Pulmonary artery endothelial cell (primary cell): ENCODE data around the gene TRAF4. TPM values are rescaled to one million over a fixed set of nuclear protein-coding genes. Genes with fewer than 3 reads are reported as not detected.
"Not testable (repeated sequence)": the region's sequence is repeated elsewhere in the genome, so short reads cannot be mapped to it uniquely, and the experiment has no call there.

Experiments
- DNase-seq: peaks from one replicate; pipeline ENCODE4 v3.0.0-alpha.2; 2011; ENCODE audit warnings: low read depth, low spot score
- total RNA-seq: library from RNA; depleted of rRNA; stranded (reverse); fragments of >200 nt; gene quantifications from 2 replicates; pipeline ENCODE4 v1.2.3, GENCODE V29; 2014

TRAF4 gene
- total RNA-seq, 1 donor from 2014 or later, result 32.8 TPM

DNA sequence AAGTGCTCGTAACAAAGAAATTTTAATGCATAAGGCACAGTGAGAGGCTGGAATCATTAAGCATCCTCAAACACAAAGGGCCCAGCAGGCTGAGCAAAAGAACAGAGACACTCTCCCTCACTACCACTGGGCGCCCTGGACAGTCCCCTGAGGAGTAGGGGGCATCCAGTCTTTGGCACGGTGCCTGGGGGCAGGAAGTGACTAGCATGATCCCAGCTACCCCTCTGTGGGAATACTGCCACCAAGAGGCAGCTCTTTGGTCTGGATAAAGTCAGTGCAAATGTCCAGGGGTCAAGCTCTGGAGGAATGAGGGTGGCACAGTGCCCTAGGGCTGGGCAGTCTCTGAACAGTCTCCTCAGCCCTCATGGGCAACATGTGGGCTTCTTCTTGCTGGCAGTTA, 29.5 kb upstream of the TRAF4 start:
- DNase-seq, result no peak

DNA sequence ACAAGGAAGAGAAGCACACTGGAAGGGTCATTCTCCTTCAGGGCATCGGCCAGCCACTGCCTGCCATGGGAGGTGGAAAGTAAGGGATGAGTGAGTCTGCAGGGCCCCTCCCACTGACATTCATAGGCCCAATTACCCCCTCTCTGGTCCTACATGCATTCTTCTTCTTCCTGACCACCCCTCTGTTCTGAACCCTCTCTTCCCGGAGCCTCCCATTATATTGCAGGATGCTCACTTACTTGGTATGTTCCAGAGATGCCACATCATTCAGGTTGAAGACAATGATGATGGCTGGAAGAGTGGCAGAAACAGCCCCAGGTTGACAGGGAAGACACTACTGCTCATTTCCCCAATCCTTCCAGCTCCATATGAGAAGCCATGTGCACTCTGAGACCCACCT, 28.6 kb upstream of the TRAF4 start:
- no peak for DNase-seq

DNA sequence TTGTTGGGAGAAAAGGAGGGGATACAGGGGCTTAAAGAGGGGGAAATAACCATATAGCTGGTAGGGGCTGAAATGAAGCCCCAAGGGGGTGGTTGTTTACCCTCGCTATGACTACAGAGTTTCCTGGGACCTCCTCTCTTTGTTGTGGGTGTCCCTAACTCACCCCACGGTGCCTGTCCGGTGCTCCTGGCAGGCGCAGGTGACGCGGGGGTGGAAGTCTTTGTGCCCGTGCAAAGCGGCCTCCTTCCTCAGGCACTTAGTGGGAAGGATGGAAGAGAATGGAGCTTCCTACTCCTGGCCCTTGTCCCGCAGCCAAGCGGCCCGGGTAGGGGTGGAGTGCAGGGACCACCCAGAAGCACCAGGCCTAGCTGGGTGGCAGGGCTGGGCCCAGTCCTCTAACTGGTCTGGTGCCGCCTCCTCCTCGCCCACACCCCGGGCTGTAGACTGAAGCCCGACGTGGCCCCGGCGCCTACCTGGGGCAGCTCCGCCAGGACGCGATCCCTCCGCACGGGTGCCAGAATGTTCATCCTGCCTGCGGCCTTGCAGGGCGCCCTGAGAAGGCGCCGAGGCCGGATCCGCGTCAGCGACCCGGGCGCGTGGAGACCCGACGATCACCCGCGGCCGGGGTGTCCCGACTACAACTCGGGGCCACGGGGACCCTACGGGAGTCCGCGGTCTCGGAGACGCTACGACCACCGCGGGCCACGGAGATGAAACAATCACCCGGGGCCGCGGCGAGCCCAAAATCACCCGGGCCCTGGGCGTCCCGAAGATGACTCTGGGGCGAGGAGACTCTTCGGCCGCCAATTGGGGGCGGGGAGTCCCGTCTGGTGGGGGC, 26.9 kb upstream of the TRAF4 start:
- no peak for DNase-seq

DNA sequence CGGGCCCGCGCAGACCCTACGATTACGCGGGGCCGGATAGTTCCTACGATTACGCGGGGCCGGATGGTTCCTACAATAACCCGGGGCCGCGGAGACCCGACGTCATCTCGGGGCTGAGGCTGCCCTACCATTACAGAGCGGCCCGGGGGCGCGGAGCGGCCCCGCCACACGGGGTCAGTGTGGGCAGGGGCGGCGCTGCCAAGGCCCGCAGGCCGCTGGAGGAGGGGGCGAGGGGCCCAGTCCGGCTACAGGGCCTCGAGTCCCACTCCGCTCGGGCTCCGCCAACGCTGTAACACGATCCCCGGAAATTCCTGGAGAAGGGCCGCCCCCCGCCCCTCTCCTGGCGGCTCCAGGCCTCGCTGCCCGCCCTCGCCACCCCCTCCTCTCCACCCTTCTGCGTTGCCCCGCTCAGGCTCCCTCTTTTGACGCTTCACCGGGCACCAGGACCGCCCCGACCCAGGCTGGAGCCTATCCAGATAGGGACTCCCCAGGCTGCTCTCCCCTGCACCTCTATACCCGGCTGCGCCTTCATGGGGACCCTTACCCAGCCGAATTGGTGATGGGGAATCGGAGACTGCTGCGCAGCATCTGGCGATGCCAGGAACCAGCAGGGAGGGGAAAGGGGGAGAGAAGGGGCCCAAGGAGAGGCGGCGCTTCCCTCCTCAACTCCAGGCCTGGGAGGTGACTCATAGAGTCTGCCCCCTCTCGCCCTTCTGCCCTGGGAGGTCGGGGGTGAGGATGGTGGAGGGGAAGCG, 26.1 kb upstream of the TRAF4 start, which contains the start of gene RAB34:
RAB34 (minus strand) TSS at position 291 of the 755 bp plus-strand sequence. CDS start 602 bp downstream, outside the sequence.
- DNase-seq, result no peak

DNA sequence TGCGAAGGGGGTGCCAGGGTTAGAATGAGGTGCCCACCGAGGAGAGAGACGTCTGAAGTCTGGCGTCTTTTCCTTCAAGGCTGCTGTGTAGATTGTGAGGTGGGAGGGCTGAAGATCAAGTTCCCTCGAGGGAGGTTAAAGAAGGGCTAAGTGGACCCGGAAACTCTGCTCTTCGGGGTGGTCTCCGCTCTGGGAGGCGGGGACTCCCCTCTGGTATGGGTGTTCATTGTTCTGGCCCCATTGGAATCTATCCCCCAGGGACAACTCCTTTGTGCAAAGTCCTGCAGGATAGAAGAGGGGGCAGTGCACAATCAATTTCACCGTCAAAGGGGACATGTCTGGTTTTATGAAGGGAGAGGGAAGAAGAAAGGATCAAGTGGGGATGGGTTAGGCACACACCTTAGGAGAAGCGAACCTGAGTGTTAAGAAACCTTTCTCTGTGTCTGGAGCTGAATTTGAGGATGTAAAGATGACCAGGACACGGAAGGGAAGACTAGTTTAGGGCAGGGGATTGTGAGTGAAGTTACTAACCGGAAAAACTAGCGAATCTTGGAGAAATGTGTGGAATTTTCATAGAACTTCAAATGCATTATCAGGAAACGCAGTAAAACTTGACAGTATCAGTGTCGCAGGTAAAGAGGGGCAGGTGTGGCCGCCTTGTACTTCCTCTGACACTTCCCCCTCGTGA, 25.3 kb upstream of the TRAF4 start:
- DNase-seq, result no peak

GRCh38 chr17:28719021-28719433, 24.8 kb upstream of the TRAF4 start:
- no peak for DNase-seq

DNA sequence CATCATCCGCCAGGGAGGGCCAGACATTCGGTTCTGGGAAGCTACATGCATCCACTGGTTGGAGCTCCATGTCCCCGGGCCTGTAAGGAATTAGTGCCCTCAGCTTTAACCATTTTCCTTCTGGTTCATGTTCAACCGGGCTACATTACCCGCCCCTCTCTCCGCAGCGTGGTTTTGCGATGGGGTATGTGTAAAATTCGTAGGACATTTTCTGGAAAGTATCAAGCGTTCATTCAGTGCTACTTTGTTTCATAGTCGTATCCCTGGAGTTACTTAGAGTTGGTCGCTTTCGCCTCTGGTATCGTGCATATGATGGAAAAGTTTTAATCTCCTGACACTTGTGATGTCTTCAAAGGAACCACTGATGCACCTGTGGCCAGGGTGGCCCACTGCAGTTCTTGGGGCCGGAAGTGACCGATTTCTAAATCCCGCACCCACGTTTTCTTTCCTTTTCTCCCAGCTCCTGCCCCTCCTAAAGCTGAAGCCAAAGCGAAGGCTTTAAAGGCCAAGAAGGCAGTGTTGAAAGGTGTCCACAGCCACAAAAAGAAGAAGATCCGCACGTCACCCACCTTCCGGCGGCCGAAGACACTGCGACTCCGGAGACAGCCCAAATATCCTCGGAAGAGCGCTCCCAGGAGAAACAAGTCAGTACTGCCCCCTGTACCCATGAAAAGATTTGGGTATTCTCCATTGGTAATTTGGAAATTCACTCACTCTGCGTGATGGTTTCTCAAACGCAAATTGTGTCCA, 23.4 kb upstream of the TRAF4 start:
- no peak for DNase-seq

DNA sequence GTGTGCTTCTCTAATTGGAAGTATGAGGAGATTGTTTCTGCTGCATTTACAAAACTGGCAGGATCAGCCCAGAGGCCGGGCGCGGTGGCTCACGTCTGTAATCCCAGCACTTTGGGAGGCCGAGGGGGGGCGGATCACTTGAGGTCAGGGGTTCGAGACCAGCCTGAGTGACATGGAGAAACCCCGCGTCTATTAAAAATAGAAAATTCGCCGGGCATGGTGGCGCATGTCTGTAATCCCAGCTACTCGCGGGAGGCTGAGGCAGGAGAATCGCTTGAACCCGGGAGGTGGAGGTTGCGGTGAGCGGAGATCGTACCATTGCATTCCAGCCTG, 22.8 kb upstream of the TRAF4 start:
- DNase-seq, result not testable (repeated sequence)

DNA sequence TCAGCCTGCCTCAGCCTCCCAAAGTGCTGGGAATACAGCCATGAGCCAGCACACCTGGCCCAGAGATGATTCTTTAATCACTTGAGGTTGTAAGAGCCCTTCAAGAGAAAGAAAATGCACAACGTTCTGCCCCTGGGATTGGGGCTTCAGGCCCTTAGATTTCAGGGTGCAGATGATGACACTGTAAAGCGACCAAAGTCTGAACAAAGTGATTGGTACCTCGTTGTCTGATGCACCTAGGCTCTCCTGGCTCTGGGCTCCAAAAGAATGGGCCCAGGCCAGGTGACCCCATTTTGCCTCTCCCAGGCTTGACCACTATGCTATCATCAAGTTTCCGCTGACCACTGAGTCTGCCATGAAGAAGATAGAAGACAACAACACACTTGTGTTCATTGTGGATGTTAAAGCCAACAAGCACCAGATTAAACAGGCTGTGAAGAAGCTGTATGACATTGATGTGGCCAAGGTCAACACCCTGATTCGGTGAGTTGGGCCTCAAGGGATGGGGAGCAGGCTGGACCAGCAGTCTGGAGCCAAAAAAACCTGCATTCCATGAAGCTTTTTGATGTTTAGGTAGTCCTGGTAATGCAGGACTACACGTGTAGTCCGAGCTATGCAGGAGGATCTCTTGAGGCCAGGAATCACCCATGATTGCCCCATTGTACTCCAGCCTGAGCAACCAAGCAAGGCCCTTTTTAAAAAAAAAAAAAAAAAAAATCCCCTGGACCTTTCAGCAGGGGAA, 21.2 kb upstream of the TRAF4 start:
- no peak for DNase-seq

- DNase-seq, result no peak
These were observed 20.5 kb upstream of the TRAF4 start for GRCh38 chr17:28723159-28723835.

DNA sequence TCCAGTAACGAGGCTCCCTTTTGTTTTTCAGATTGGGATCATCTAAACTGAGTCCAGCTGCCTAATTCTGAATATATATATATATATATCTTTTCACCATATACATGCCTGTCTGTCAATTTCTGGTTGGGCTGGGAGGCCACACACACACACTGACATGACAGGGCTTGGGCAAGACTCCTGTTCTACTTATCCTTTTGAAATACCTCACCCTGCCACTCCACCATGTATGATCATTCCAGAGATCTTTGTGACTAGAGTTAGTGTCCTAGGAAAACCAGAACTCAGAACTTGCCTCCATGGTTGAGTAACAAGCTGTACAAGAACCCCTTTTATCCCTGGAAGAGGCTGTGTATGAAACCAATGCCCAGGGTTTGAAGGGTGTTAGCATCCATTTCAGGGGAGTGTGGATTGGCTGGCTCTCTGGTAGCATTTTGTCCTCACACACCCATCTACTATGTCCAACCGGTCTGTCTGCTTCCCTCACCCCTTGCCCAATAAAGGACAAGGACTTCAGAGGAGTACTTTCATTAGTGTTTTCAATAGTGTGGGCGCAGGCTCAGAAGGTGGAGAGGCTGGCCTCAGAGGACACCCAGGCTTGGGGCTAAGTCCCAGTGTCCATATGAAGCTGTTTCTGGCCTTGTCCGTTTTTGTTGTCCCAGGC, 19.8 kb upstream of the TRAF4 start:
- DNase-seq, result not testable (repeated sequence)

DNA sequence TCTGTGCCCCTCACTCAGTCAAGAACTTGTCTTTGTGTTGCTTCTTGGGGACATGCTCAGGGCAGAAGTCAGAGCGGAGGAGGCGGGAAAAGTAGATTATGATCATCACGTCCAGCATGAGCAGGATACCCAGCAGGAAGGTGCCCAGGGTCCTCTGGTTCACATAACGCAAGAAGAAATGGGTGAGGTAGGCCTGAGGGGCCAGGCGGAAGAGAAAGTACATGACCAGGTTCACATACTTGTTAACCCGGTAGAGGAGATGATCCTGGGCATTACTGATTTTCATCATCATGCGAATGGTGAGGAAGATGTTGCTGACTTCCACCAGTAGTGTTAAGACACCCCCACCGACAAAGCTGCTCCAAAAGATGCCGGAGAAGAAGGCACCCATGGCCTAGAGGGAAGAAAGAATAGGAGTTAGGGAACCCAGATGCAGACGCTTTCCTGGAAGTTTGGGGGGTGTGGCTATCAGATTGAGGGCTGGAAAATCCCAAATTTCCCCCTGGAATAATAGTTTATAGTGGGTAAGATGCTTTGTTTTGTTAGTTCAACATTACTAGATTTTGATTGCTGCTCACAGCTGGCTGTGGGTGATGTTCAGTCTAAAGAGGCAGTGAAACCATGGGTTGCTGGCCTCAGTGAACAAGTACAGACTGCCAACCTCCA, 19.2 kb upstream of the TRAF4 start:
- DNase-seq, result no peak

- DNase-seq, result no peak
These were observed 18.6 kb upstream of the TRAF4 start for GRCh38 chr17:28725166-28725659.

GRCh38 chr17:28725660-28726225, 18.1 kb upstream of the TRAF4 start:
- DNase-seq, result no peak

DNA sequence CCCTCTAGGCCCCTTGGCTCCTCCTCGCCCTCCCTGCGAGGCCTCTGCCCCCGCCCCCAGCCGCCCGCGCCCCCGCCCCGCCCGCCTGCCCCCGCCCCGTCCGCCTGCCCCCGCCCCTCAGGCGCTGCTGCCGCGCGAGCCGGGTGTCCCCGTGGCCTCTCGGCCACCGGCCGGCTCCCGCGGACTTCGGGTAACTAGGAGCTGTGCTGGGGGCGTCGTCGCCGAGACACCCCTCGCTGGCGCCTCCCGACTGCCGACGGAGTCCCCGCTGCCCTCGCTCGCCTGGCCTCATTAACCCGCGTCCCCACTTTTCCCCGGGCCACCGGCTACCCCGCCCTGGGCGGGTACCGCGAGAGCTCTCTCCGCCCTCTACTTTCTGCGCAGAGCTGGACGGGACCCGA, 17.6 kb upstream of the TRAF4 start, which contains the start of gene TLCD1:
TLCD1 (minus strand) TSS at position 8 of the 401 bp plus-strand sequence. CDS start 136 bp downstream, outside the sequence.
- no peak for DNase-seq

- no peak for DNase-seq
These were observed 17.0 kb upstream of the TRAF4 start for GRCh38 chr17:28726627-28727491.
